WTC11 (cell line): ENCODE data around the gene ETV6. TPM values are rescaled to one million over a fixed set of nuclear protein-coding genes. Genes with fewer than 3 reads are reported as not detected.

Experiments
- ATAC-seq: fragments of 200-7000 bp; cut with Tn5 transposase; 2 replicates; pipeline ENCODE4 v1.10.0; 2021; ENCODE audit warnings: mild to moderate bottlenecking, moderate library complexity
- CTCF ChIA-PET: fragments of 300-600 bp; sonication (Branson Sonifier 250); formaldehyde crosslinking; loops from one replicate; lab custom pipeline; 2021; ENCODE audit warnings: antibody characterized with exemption; lab: Charles Lee
- POLR2A ChIA-PET: fragments of 350-600 bp; sonication (Branson Sonifier 250); formaldehyde crosslinking; loops from one replicate; lab custom pipeline; 2021; ENCODE audit warnings: antibody characterized with exemption; lab: Charles Lee
- DNase-seq: peaks from one replicate; pipeline ENCODE4 v3.0.0; 2021; ENCODE audit warnings: low spot score
- H3K27ac Mint-ChIP-seq: 2 replicates; pipeline ENCODE4 v1.8.0; 2021; ENCODE audit warnings: mixed read lengths
- H3K27me3 Mint-ChIP-seq: 2 replicates; pipeline ENCODE4 v1.8.0; 2021; ENCODE audit warnings: low read depth, mild to moderate bottlenecking, moderate library complexity, mixed read lengths
- H3K36me3 Mint-ChIP-seq: 2 replicates; pipeline ENCODE4 v1.8.0; 2021; ENCODE audit warnings: mixed read lengths
- H3K4me1 Mint-ChIP-seq: 2 replicates; pipeline ENCODE4 v1.8.0; 2022; ENCODE audit warnings: mixed read lengths
- H3K4me3 Mint-ChIP-seq: 2 replicates; pipeline ENCODE4 v1.8.0; 2021; ENCODE audit warnings: mild to moderate bottlenecking, moderate library complexity, mixed read lengths
- H3K9me3 Mint-ChIP-seq: 2 replicates; pipeline ENCODE4 v1.8.0; 2021; ENCODE audit warnings: mixed read lengths
- AFF4 ChIP-seq: sonication (generic); formaldehyde crosslinking; IDR thresholded peaks from 2 replicates; pipeline ENCODE4 v1.8.1; 2023; ENCODE audit warnings: mild to moderate bottlenecking, missing genetic modification reagents, borderline replicate concordance
- ATF1 ChIP-seq: sonication (generic); formaldehyde crosslinking; IDR thresholded peaks from 2 replicates; pipeline ENCODE4 v1.8.1; 2023; ENCODE audit warnings: mild to moderate bottlenecking, moderate library complexity, missing genetic modification reagents
- ATF6 ChIP-seq: sonication (generic); formaldehyde crosslinking; IDR thresholded peaks from 2 replicates; pipeline ENCODE4 v1.8.1; 2023; ENCODE audit warnings: mild to moderate bottlenecking, missing genetic modification reagents
- CREM ChIP-seq: sonication (generic); formaldehyde crosslinking; IDR thresholded peaks from 2 replicates; pipeline ENCODE4 v1.8.1; 2022; ENCODE audit warnings: mild to moderate bottlenecking, missing genetic modification reagents, moderate library complexity
- EMX1 ChIP-seq: fragments of 250-450 bp; sonication (Bioruptor Pico); IDR thresholded peaks from 2 replicates; pipeline ENCODE4 v1.8.0; 2021; ENCODE audit warnings: mild to moderate bottlenecking
- FOXK1 ChIP-seq: sonication (generic); formaldehyde crosslinking; IDR thresholded peaks from 2 replicates; pipeline ENCODE4 v1.8.0; 2022; ENCODE audit warnings: mild to moderate bottlenecking, moderate library complexity, missing genetic modification reagents
- FOXP4 ChIP-seq: sonication (generic); formaldehyde crosslinking; IDR thresholded peaks from 2 replicates; pipeline ENCODE4 v1.8.0; 2022; ENCODE audit warnings: mild to moderate bottlenecking, missing genetic modification reagents
- GTF2I ChIP-seq: fragments of 250-450 bp; sonication (Bioruptor Pico); conservative IDR thresholded peaks from 2 replicates; pipeline ENCODE4 v1.4.0; 2021; ENCODE audit warnings: mild to moderate bottlenecking
- IRF2 ChIP-seq: sonication (generic); formaldehyde crosslinking; IDR thresholded peaks from 2 replicates; pipeline ENCODE4 v1.8.0; 2022; ENCODE audit warnings: low read depth, missing genetic modification reagents, borderline replicate concordance
- KAT7 ChIP-seq: sonication (generic); formaldehyde crosslinking; IDR thresholded peaks from 2 replicates; pipeline ENCODE4 v1.8.1; 2023; ENCODE audit warnings: missing genetic modification reagents, mild to moderate bottlenecking, borderline replicate concordance
- MXD4 ChIP-seq: fragments of 250-450 bp; sonication (Bioruptor Pico); IDR thresholded peaks from 2 replicates; pipeline ENCODE4 v1.8.0; 2021; ENCODE audit warnings: mild to moderate bottlenecking, moderate library complexity, borderline replicate concordance
- NFE2L1 ChIP-seq: sonication (generic); formaldehyde crosslinking; IDR thresholded peaks from 2 replicates; pipeline ENCODE4 v1.8.1; 2023; ENCODE audit warnings: missing genetic modification reagents
- NFYB ChIP-seq: sonication (generic); formaldehyde crosslinking; conservative IDR thresholded peaks from 2 replicates; pipeline ENCODE4 v1.8.0; 2022; ENCODE audit warnings: low read depth, missing genetic modification reagents
- PREB ChIP-seq: sonication (generic); formaldehyde crosslinking; IDR thresholded peaks from 2 replicates; pipeline ENCODE4 v1.8.1; 2022; ENCODE audit warnings: mild to moderate bottlenecking, missing genetic modification reagents, moderate library complexity, borderline replicate concordance
- PRRX2 ChIP-seq: fragments of 250-450 bp; sonication (Bioruptor Pico); IDR thresholded peaks from 2 replicates; pipeline ENCODE4 v1.8.0; 2021; ENCODE audit warnings: mild to moderate bottlenecking
- STAT6 ChIP-seq: sonication (generic); formaldehyde crosslinking; conservative IDR thresholded peaks from 2 replicates; pipeline ENCODE4 v1.8.1; 2023; ENCODE audit warnings: mild to moderate bottlenecking, low read depth, missing genetic modification reagents, moderate library complexity
- TCF7 ChIP-seq: sonication (generic); formaldehyde crosslinking; IDR thresholded peaks from 2 replicates; pipeline ENCODE4 v1.8.0; 2022; ENCODE audit warnings: mild to moderate bottlenecking, low read depth, missing genetic modification reagents, moderate library complexity
- TEAD4 ChIP-seq: sonication (generic); formaldehyde crosslinking; IDR thresholded peaks from 2 replicates; pipeline ENCODE4 v1.8.0; 2022; ENCODE audit warnings: mild to moderate bottlenecking, missing genetic modification reagents
- ZNF138 ChIP-seq: sonication (generic); formaldehyde crosslinking; conservative IDR thresholded peaks from 2 replicates; pipeline ENCODE4 v1.8.1; 2022; ENCODE audit warnings: mild to moderate bottlenecking, moderate library complexity, missing genetic modification reagents
- ZSCAN18 ChIP-seq: fragments of 250-450 bp; sonication (Bioruptor Pico); IDR thresholded peaks from 2 replicates; pipeline ENCODE4 v2.1.2; 2022; ENCODE audit warnings: mild to moderate bottlenecking, moderate library complexity
- total RNA-seq: library from RNA; stranded (reverse); gene quantifications from 3 replicates; pipeline ENCODE4 v1.2.3, GENCODE V29; 2021

ETV6 gene
- total RNA-seq, 1 experiment from 2014 or later = 23.5 TPM

GRCh38 chr12:11814374-11814773 lies 164.9 kb downstream of the ETV6 start:
- H3K4me3 Mint-ChIP-seq = no peak overlapping the region
- peaks cover 68% of the 10 kb centered on the region for H3K4me1 Mint-ChIP-seq
- ATAC-seq = no peak
- no peaks in the 10 kb centered on the region; the same call in 1 of the 2 replicates for H3K9me3 Mint-ChIP-seq
- POLR2A ChIA-PET = interaction anchor here (0.9 kb wide), 1 partner anchor 42 kb away, joined by 3 read pairs; no protein-coding TSS in a partner anchor
- CTCF ChIA-PET = interaction anchor here (0.7 to 1.4 kb wide), 4 partner anchors 80 to 233 kb away, joined by 3 to 6 read pairs (median 3); no protein-coding TSS in a partner anchor
- H3K27ac Mint-ChIP-seq = no peak overlapping the region
- H3K36me3 Mint-ChIP-seq = no peaks in the 10 kb centered on the region
- no peaks in the 10 kb centered on the region for H3K27me3 Mint-ChIP-seq
- no peak for DNase-seq
- TF ChIP-seq PRRX2 = no peak
- TF ChIP-seq GTF2I (CRISPR knock-in tag) = no peak
- TF ChIP-seq MXD4 (CRISPR knock-in tag) = no peak
- no peak for TF ChIP-seq ZNF138 (CRISPR knock-in tag)
- TF ChIP-seq CREM (CRISPR knock-in tag) = no peak
- TF ChIP-seq EMX1 (CRISPR knock-in tag) = no peak
- no peak for TF ChIP-seq ZSCAN18 (CRISPR knock-in tag)
- no peak for TF ChIP-seq STAT6 (CRISPR knock-in tag)
- TF ChIP-seq FOXK1 (CRISPR knock-in tag) = no peak
- TF ChIP-seq FOXP4 (CRISPR knock-in tag) = no peak
- no peak for TF ChIP-seq NFE2L1 (CRISPR knock-in tag)

- no peak for DNase-seq
- CTCF ChIA-PET = interaction anchor here (1.4 kb wide), 1 partner anchor 202 kb away, joined by 3 read pairs; no protein-coding TSS in a partner anchor
- no peak for TF ChIP-seq NFYB (CRISPR knock-in tag)
- TF ChIP-seq TCF7 = no peak
- TF ChIP-seq ATF6 (CRISPR knock-in tag) = no peak
- no peak for TF ChIP-seq TEAD4 (CRISPR knock-in tag)
- no peak for TF ChIP-seq CREM (CRISPR knock-in tag)
- no peak for TF ChIP-seq FOXP4 (CRISPR knock-in tag)
- TF ChIP-seq IRF2 (CRISPR knock-in tag) = no peak
- no peak for TF ChIP-seq KAT7 (CRISPR knock-in tag)
- TF ChIP-seq ATF1 (CRISPR knock-in tag) = no peak
- no peak for TF ChIP-seq AFF4 (CRISPR knock-in tag)
- TF ChIP-seq PREB = no peak
Observed at GRCh38 chr12:11815397-11815796, 165.9 kb downstream of the ETV6 start.

More at GRCh38 chr12:11815397-11815796, 165.9 kb downstream of the ETV6 start:
- H3K4me1 Mint-ChIP-seq = peaks cover 64% of the 10 kb centered on the region
- no peaks in the 10 kb centered on the region; the same call in 1 of the 2 replicates for H3K9me3 Mint-ChIP-seq
- no peaks in the 10 kb centered on the region for H3K36me3 Mint-ChIP-seq
- POLR2A ChIA-PET = no interaction called here
- no peak overlapping the region for H3K4me3 Mint-ChIP-seq
- H3K27ac Mint-ChIP-seq = 0 out of 2 replicates have a peak overlapping the region, but pooled peaks have one; percentile 42
- H3K27me3 Mint-ChIP-seq = no peaks in the 10 kb centered on the region
- no peak for ATAC-seq
